ENCODE data around the gene NUP43.
"Not testable (repeated sequence)": the region's sequence is repeated elsewhere in the genome, so short reads cannot be mapped to it uniquely, and the experiment has no call there.

NUP43 gene

GRCh38 chr6:149694921-149695320, 51.4 kb downstream of the NUP43 start:
- DNase-seq (ENCODE audit: low read depth in 1 of 2, low spot score in 1 of 2) = no peak

- no peak for DNase-seq (ENCODE audit: low read depth in 1 of 2, low spot score in 1 of 2)
Observed at GRCh38 chr6:149691201-149691600, 55.1 kb downstream of the NUP43 start.

- no peak for DNase-seq (ENCODE audit: low read depth in 1 of 2, low spot score in 1 of 2)
Observed at GRCh38 chr6:149686230-149686629, 60.1 kb downstream of the NUP43 start.

- DNase-seq (ENCODE audit: low read depth in 1 of 2, low spot score in 1 of 2) = no peak
Observed at GRCh38 chr6:149683256-149683859, 63.0 kb downstream of the NUP43 start.

- DNase-seq (ENCODE audit: low read depth in 1 of 2, low spot score in 1 of 2) = not testable (repeated sequence)
Observed at GRCh38 chr6:149681845-149682244, 64.5 kb downstream of the NUP43 start.

GRCh38 chr6:149681209-149681608, 65.1 kb downstream of the NUP43 start:
- no peak for DNase-seq (ENCODE audit: low read depth in 1 of 2, low spot score in 1 of 2)

- DNase-seq (ENCODE audit: low read depth in 1 of 2, low spot score in 1 of 2) = no peak
Observed at GRCh38 chr6:149680503-149680902, 65.8 kb downstream of the NUP43 start.

Measured in activated T-helper 1 cell treated with anti-CD3 and anti-CD28 coated beads, Interleukin-2, amount 50 U/mL, for 16 hours (primary cell).